SW 1271 (cell line): ENCODE measurements around the gene PODN.

Source experiments
- DNase-seq, 2 experiments: peaks; one replicate each; lab custom pipeline; 2025; lab: John Stamatoyannopoulos, UW

Gene PODN

DNA sequence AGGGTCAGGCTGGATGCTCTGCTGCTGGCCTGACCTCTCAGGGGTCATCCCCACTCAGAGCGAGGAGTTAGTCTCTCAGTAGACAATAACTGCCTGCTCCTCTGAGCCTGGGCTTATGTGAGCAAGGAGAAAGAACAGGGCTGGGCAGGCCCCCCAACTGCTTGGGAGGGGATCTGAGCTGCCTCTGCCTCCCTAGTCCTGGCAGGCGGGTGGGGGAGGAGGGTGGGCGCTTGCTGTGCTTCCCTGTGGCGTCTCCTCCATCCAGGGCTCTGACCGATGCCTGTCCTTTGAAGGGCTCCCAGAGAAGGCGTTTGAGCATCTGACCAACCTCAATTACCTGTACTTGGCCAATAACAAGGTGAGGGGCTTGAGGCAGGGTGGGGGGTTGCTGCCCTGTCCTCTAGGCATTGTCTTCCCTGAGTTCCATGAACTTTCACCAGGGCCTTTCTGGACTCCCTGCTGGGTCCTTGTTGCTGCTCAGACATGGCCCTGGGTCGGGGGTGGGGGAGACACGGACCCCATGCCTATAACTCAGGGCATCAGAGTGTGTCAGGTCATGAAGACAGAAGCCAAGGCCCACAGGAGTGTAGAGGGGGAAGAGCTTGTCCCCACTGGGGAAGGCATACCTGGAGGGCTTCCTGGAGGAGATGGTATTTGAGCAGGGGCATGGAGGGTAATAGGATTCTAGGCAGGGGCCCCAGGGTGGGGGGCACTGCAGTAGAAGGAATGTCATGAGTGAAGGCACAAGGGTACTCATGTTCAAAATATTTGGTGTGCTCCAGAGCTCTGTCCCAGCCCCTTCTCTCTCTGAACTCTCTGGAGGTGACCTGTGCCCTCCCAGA is 12.5 kb downstream of the PODN start:
- DNase-seq, result no peak

- no peak for DNase-seq
These were observed 13.2 kb downstream of the PODN start for GRCh38 chr1:53075206-53075605.

DNA sequence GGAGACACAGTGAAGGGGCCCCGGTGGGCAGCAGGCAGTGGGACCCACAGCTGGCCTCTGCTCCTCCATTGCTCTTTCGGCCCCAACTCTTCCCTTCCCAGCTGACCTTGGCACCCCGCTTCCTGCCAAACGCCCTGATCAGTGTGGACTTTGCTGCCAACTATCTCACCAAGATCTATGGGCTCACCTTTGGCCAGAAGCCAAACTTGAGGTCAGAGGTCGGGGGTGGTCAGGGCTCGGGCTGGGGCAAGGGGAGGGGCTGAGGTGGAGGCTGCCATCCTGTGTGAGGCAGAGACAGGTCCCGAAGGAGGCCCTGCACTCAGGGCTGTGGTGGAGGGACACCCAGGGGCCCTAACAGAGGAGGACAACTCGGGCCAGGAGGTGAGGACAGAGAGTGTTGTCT is 13.7 kb downstream of the PODN start:
- DNase-seq, result no peak

- DNase-seq, result no peak
These were observed 14.2 kb downstream of the PODN start for GRCh38 chr1:53076165-53076564.

- DNase-seq, result no peak
These were observed 14.9 kb downstream of the PODN start for GRCh38 chr1:53076721-53077598.

GRCh38 chr1:53077599-53077965 is 15.6 kb downstream of the PODN start:
- no peak for DNase-seq

- DNase-seq, result no peak
These were observed 16.5 kb downstream of the PODN start for GRCh38 chr1:53078333-53079101.

DNA sequence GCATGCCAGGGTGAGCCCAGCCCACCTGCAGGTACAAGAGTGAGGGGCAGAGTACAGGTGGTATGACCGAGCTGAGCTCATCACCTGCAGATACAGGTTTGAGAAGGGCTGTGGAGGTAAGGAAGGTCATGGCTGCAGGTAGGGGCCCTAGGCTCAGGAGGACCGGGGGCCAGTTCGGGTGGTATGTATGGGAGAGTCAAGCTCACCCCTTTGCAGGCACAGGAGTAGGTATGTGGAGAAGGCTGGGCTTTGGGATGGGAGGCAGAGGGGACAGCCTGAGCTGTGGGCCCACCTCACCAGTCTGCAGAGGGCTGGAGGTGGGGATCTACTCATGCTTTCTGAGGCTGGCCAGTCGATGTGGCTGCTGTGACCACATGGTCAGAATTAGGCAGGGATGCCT is 17.2 kb downstream of the PODN start:
- no peak for DNase-seq

- no peak for DNase-seq
These were observed 18.0 kb downstream of the PODN start for GRCh38 chr1:53080041-53080440.

- no peak for DNase-seq
These were observed 18.8 kb downstream of the PODN start for GRCh38 chr1:53080769-53081168.

DNA sequence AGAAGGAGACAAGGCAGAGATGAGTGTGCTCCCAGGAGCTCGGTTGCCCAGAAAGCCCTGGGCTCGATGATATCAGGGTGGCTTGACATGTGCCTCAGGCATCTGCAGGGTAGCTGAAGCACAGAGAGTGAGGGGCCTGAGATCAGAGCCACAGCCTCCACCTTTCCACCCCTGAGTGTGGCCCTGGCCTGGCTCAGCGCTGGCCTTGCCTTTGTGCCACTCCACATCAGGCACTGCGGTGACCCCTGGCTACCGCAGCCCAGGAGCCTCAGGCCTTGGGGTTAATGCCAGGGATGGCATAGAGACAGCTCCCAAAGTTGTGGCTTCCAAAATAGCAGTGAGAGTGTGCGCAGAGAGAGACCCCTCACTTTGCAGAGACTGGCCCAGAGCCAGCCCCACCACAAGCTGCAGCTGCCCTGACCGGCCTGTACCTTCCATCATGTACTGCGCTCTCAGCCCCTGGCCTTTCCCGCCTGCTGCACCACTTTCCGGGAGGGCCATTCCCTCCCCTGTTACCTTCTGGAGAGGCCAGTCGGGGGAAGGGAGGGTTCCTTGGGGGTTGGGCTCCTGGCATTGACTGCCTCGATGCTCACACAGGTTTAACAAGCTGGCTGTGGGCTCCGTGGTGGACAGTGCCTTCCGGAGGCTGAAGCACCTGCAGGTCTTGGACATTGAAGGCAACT is 19.5 kb downstream of the PODN start:
- DNase-seq, result no peak

- DNase-seq, result no peak
These were observed 20.9 kb downstream of the PODN start for GRCh38 chr1:53082826-53083455.

GRCh38 chr1:53083636-53084588 is 21.9 kb downstream of the PODN start:
- no peak for DNase-seq

DNA sequence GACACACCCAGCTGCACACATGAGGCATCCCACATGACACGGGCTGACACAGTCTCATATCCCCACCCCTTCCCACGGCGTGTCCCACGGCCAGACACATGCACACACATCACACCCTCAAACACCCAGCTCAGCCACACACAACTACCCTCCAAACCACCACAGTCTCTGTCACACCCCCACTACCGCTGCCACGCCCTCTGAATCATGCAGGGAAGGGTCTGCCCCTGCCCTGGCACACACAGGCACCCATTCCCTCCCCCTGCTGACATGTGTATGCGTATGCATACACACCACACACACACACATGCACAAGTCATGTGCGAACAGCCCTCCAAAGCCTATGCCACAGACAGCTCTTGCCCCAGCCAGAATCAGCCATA is 22.6 kb downstream of the PODN start:
- DNase-seq, result no peak

DNA sequence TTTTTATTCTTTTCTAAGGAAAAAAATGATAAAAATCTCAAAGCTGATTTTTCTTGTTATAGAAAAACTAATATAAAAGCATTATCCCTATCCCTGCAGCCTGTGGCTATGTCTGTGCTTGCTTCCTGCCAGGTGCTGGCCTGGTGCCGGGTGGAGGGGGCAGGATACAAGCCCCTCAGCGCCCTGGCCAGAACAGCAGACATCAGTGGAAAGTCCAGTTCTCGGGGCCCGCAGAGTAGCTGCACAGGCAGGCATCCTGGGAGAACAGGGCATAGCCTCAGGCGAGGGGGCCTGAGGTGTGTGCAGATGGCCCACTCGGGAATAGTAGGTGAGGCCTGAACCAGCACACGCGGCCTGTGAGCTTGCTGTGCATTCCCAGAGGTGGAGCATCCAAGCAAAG is 23.4 kb downstream of the PODN start:
- DNase-seq, result no peak

- no peak for DNase-seq
These were observed 24.6 kb downstream of the PODN start for GRCh38 chr1:53086491-53087070.

DNA sequence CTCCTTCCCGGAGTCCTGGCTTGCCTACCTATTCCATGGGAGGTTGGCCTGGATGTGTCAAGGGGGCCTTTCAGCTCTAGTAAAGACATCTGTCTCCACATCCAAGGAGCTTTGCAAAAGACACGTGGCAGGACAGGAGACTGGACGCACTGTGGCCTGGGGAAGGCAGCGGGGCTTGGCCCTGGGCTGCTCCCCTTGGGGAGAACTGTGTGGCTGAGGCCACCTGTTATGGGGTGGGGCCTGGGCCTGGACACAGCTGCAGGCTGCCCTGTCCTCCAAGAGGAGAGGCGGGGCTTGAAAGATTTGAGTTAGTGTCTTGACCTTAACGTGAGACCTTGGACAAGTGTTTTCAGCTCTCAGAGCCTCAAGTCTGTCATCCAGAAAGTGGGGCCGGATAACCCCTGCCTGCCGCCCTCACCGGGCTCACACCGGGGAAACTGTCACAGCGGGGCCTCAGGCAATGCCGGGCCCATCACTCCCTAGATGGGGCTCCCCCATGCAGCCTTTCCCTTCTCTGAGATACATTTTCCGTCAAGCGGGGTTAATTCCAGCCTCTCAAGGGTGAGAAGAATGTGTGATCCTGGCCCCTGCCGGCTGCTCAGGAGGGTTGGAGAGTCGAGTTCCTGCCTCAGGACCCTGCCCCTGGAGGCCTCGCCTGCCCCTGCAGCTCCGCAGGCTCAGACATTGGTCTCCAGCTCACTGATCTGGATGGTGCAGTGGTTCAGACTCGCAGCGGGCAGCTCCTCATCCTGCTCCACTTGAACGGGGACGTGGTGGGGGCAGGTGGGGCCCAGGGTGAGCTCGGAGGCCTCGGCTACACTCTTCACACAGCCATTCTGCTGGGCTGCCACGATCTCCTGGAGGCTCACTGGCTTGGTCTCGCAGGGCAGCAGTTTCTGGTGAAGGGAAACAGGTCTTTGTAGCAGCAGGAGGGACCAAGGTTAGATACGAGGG is 25.6 kb downstream of the PODN start:
- no peak for DNase-seq

DNA sequence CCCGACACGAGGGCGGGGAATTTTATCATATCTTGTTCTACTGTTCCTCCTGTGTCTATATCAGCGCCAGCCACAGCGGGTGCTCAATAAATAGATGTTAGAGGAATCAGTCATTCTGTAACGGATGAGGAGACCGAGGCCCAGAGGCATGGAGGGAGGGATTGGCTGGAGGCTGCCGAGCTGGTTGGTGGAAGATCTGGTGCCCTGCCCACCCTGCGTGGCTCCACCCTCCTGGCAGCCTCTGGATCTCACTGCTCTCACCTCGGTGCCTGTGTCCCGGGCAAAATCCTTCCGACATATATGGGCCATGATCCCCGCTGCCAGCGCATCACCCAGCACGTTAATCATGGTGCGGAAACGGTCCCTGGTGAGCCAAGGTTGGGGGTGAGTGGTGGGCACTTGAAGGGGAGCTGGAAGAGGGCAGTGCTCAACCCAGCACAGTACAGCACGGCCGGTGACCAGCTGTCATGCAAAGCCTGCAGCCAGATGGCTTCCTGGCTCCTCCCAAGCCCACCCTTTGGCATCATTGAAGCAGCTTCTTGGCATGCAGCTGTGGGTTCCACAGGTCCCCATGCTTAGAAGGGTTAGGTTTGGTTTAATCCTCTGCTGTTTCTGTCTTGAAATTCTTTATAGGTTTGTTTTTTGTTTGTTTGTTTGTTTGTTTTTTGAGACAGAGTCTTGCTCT is 26.7 kb downstream of the PODN start:
- no peak for DNase-seq
